PFSK-1 (cell line): Measurements from ENCODE around the gene KIF26A.

Source experiments
- POLR2AphosphoS5 ChIP-seq: IDR thresholded peaks from 2 replicates; pipeline ENCODE4 v1.6.1; 2012; ENCODE audit warnings: low read depth, mild to moderate bottlenecking, control low read depth, low read length, moderate library complexity
- REST ChIP-seq, 2 experiments: IDR thresholded peaks; 2 replicates each; pipeline versions ENCODE4 v1.6.1 to v1.8.0; 2011 to 2012; ENCODE audit warnings: low read depth in 2 of 2, low read length in 2 of 2, control low read depth in 1 of 2, inconsistent platforms in 1 of 2, mild to moderate bottlenecking in 1 of 2, moderate library complexity in 1 of 2; ENCODE audit not compliant: insufficient read depth in 1 of 2
- SIN3A ChIP-seq: IDR thresholded peaks from 2 replicates; pipeline ENCODE4 v1.6.1; 2012; ENCODE audit warnings: mild to moderate bottlenecking, low read length, moderate library complexity, borderline replicate concordance; ENCODE audit not compliant: insufficient read depth

- TF ChIP-seq SIN3A (no peak), REST (IDR thresholded peaks at IDR 0.05; ENCODE audit: insufficient read depth in 1 of 2, low read depth in 2 of 2, low read length in 2 of 2) (no peak), POLR2AphosphoS5 (no peak)
Observed at GRCh38 chr14:104188727-104189400, 50.5 kb downstream of the KIF26A start.
